DMS53 (cell line): Measurements from ENCODE around the gene OSBPL2.

Experiments
- DNase-seq: peaks from one replicate; lab custom pipeline; 2025; lab: John Stamatoyannopoulos, UW

OSBPL2 gene

GRCh38 chr20:62222266-62222850 lies 16.0 kb upstream of the OSBPL2 start:
- DNase-seq = no peak

DNA sequence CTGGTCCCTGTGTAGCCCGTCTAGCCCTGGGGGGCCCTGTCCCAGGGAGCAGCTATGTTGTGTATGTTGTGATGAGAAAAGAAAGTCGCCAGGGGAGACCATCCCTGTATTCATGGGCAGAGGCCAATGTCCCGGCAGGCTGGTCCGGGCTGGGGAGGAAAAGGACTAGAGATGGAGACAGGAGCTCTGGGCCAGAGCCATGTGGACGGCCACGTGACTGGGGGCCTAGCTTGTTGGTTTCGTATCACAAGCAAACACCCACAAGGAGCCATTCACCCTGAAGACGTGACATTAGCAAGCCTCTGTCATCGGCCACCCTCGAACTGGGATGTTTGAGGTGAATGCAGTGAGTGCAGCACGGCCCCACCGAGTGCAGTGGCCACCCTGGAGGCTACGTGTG lies 15.3 kb upstream of the OSBPL2 start:
- no peak for DNase-seq

DNA sequence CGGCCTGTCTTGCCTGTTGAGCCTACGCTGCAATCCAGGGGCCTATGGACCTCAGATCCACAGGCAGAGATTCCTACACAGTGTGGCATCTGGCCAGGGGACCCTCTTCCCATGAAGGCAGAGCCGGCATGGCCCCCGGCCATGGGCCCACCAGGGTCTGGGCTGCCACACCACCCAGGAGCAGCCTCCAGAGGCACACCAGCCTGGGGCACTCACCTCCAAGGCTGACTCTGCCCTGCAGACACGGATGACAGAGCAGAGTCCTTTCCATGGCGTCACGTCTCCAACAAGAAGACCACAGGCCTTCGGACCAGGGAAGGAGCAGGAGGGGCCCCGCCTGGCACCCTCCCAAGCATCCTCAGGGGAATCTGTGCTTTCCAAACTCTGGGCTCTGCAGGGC lies 14.8 kb upstream of the OSBPL2 start:
- no peak for DNase-seq

- no peak for DNase-seq
These were observed 14.0 kb upstream of the OSBPL2 start for GRCh38 chr20:62224113-62224855.

- no peak for DNase-seq
These were observed 13.3 kb upstream of the OSBPL2 start for GRCh38 chr20:62225026-62225425.

GRCh38 chr20:62225820-62226635 lies 12.3 kb upstream of the OSBPL2 start:
- DNase-seq = no peak

DNA sequence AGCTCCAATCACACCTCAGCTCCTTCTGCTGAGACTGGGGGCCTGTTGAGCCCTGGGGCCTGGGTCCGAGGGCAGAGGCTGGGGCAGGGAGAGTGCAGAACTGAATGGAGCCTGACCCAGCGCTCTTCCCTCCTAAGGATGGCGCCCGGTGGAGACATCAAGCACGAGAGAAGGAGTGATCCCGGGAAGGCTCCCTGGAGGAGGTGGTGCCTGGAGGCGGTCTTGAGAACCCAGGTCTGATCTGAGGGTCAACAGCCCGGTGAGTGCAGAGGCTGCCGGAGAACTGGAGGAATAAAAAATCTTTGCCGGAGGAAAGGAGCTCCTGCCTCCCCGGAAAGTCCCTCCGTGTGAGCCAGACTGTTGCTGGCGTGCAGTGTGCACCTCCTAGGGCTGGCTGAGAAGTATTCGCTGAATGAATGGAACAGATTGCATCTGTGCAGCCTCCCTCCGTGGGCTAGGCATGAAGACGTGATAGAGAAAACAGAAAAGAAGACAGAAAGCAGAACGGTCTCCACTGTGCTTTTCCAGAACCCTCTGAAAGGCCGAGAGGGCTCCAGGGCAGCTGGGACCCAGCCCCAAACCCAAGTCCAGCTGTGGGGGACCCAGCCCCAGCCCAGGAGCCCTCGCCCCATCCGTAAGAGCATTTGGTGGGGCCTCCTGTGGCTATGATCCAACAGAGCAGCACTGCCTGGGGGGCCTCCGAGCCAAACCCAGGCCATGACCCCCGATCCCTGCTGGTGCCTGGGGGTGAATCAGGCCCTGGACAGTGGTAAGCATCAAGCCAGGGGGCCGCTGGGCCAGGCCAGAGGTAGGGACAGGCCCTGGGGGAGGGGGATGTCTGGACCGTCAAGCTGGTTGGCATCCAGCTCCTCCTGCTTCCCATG lies 11.4 kb upstream of the OSBPL2 start:
- no peak for DNase-seq

DNA sequence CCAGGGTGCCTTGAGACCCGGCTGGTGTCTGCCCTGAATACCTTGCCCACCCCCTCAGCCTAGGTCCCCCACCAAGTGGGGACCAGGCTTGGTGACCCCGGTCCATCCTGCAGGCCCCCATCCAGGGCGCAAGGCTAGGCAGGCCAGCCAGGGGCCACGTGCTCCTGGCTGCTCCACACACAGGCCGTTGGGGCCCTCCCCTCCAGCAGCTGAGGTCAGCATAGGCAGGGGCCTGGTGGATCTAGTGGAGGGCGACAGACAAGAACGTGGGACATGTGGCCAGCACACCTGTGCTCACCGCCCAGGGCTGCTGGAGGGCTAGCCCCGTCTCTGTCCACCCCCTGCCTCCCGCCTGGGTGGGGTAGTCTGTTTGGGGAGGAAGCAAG lies 10.7 kb upstream of the OSBPL2 start:
- DNase-seq = peak; percentile 66

- peak; percentile 80 for DNase-seq
These were observed 10.1 kb upstream of the OSBPL2 start for GRCh38 chr20:62227977-62228958.

GRCh38 chr20:62228982-62229545 lies 9.3 kb upstream of the OSBPL2 start:
- no peak for DNase-seq

DNA sequence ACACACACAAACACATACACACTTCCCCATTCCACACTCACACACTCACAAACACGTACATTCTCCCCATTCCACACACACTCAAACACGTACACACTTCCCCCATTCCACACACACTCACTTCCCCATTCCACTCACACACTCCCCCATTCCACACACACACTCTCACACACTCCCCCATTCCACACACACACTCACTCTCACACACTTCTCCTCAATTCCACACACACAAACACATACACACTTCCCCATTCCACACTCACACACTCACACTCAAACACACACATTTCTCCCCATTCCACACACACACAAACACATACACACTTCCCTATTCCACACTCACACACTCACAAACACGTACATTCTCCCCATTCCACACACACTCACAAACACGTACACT lies 8.7 kb upstream of the OSBPL2 start:
- no peak for DNase-seq

GRCh38 chr20:62230276-62230675 lies 8.0 kb upstream of the OSBPL2 start:
- no peak for DNase-seq

GRCh38 chr20:62230696-62231095 lies 7.6 kb upstream of the OSBPL2 start:
- no peak for DNase-seq

DNA sequence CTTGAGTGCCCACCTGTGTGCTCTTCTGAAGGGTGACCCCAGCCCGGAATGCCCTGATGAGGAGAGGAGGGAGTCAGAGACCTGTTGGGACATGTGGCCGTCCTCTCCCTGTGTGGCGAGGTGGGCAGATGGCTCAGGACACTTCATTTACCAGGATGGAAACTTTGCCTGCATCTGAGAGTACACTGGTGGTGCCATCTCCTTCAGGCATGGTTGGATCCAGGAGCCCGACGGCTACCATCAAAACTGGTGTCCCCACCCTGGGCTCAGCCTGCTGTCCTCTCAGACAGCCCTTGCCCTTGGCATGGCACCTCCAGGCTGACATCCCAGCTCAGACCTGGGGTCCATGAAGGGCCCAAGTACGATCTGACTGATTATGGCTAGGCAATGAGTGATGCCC lies 7.0 kb upstream of the OSBPL2 start:
- DNase-seq = no peak

DNA sequence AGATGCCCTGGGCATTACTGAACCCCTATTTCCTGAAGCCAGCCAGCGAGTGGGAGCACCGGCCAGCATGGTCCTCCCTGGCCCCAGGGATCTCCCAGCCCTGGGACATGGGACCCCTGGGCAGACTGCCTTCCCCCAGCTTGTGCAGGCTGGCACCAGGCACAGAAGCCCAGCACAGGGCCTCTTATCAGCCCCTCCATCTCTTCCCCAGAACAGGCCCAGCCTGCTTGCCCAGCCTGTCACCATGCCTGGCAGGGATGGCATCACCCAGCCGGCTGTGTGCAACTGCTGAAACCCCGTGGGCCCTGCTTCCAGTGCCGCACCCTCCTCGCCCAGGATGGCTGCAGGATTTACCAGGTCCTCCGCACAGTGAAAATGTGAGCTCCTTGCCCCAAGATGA lies 6.1 kb upstream of the OSBPL2 start:
- no peak for DNase-seq

GRCh38 chr20:62232770-62233645 lies 5.3 kb upstream of the OSBPL2 start:
- no peak for DNase-seq

DNA sequence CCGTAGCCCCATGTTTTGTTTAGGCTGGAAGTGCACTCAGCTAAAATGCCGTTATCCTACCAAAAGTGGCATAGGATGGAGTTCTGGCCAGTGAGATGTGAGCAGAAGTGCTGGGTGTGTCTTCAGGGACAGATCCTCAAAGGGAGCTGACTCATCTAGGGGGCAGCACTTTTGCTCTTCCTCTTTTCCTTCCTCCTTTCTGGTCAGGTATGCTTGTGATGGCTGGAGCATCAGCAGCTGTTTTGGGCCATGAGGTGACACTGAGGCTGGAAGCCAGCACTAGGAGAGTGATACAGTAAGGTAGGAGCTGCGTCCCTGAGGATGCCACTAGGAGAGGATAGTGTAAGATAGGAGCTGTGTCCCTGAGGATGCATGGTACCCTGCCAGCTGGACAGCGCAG lies 4.6 kb upstream of the OSBPL2 start:
- no peak for DNase-seq

DNA sequence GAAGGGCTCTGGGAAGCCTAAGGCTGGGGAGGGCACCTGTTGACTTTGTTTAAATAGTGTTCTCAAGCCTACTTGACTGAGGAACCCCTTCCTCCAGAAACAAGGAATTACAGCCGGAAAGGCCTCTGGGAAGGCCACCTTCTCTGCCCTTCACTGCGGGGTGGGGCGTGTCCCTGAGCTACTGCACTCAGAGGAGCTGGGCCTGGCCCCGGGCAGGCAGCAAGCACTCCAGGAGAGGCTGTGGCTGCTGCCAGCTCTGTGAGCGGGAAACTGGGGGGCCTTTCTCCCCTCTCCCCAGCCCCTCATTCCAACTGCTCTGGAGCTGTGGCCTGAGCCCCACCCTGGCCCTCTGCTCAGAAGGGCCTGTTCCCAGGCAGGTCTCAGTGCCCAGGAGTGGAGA lies 4.0 kb upstream of the OSBPL2 start:
- no peak for DNase-seq

DNA sequence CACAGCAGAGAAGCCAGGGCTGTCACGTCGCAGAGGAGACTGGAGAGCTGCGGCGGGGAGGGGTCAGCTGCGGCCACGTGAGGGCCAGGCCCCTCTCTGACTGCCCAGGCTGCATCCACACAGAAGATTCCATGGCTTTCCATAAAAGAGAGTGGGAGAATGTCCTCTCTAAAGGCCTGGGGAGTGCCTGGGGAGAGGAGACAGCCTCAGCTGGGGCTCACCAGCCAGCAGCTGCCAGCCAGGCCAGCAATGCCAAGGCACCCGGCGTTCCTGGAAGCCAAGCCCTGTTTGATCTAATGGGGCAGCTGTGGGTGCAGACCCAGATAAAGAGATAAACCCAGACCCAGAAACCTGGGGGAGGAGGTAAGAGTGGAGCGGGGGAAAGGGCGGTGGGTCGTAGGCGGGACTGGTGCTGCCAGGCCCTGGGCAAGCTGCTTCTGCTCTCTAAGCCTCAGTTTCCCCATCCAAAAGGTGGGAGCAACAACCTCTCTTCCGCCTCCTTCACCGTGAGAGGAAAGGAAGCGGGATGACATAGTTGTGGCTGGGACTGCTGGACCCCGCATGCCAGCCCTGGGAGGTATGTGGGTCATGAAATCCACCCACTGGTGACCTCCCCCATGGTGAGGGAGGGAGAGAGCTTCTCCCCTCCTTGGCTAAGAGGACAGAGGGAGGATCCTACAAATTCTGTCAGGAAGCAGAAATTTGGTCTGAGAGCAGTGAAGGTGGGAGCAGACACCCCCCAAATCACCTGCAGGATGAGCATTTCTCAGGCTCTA lies 3.1 kb upstream of the OSBPL2 start:
- no peak for DNase-seq
